C4-2B (cell line): ENCODE measurements around the gene NR1I2.

Experiments used
- CTCF ChIP-seq: fragments of 450-650 bp; conservative IDR thresholded peaks from 2 replicates; pipeline ENCODE4 v1.5.1; 2017; ENCODE audit warnings: mild to moderate bottlenecking
- ZFX ChIP-seq: fragments of 450-650 bp; IDR thresholded peaks from 2 replicates; pipeline ENCODE4 v1.6.1; 2017

DNA sequence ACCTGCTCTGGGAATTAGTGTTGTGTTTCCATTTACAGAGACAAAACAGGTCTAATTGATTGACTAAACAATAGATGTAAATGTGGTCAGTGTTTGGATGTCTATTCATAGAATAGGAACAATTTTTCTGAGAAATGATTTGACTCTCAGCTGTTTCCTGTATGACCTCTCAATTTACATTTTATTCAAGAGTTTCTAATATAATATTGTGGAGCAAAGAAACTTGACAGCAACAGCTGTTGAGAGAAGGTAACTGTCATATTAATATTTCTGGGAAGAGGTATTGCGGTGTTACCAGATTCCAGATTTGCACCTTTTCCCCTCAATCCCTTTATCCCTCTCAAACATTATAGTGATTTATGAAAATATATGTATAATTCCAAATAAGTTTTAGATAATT is 3.7 kb upstream of the NR1I2 start:
- TF ChIP-seq CTCF (no peak), ZFX (no peak)
